LNCaP clone FGC (cell line): ENCODE measurements around the gene ICA1.
"Not testable (repeated sequence)": the region's sequence is repeated elsewhere in the genome, so short reads cannot be mapped to it uniquely, and the experiment has no call there.

Experiments used
- DNase-seq: peaks from one replicate; pipeline ENCODE4 v3.0.0-alpha.2; 2011; ENCODE audit warnings: low read depth
- H3K4me3 ChIP-seq: 2 replicates; pipeline ENCODE4 v1.5.1; 2011; ENCODE audit warnings: mild to moderate bottlenecking, low read depth, low read length, control low read depth
- CTCF ChIP-seq: IDR thresholded peaks from 2 replicates; pipeline ENCODE4 v1.5.1; 2012; ENCODE audit warnings: mild to moderate bottlenecking; ENCODE audit not compliant: control insufficient read depth, insufficient read depth; ENCODE audit errors: extremely low read depth

ICA1 gene

GRCh38 chr7:8064828-8065227 lies 197.1 kb downstream of the ICA1 start:
- no peak for DNase-seq
- no peak overlapping the region for H3K4me3 ChIP-seq
- TF ChIP-seq CTCF: no peak

- no peak for DNase-seq
These were observed 198.2 kb downstream of the ICA1 start for GRCh38 chr7:8063706-8064297.

GRCh38 chr7:8063300-8063699 lies 198.7 kb downstream of the ICA1 start:
- not testable (repeated sequence) for H3K4me3 ChIP-seq, DNase-seq

More at GRCh38 chr7:8063706-8064297, 198.2 kb downstream of the ICA1 start:
- no peak overlapping the region for H3K4me3 ChIP-seq
- TF ChIP-seq CTCF: no peak
